HG02973 (cell line): Measurements from ENCODE around the gene MYOM3.
"Not testable (repeated sequence)": the region's sequence is repeated elsewhere in the genome, so short reads cannot be mapped to it uniquely, and the experiment has no call there.

Experiments
- ATAC-seq: cut with Tn5 transposase; IDR thresholded peaks from one replicate; pipeline ENCODE4 v1.9.1; 2021; ENCODE audit warnings: moderate library complexity; ENCODE audit not compliant: unreplicated experiment

MYOM3 gene

GRCh38 chr1:24077278-24077978, 34.5 kb downstream of the MYOM3 start:
- no peak for ATAC-seq

GRCh38 chr1:24075946-24076345, 36.0 kb downstream of the MYOM3 start:
- no peak for ATAC-seq

- ATAC-seq, result no peak
These were observed 36.4 kb downstream of the MYOM3 start for GRCh38 chr1:24075590-24075854.

- ATAC-seq, result no peak
These were observed 36.9 kb downstream of the MYOM3 start for GRCh38 chr1:24074817-24075589.

GRCh38 chr1:24074196-24074595, 37.7 kb downstream of the MYOM3 start:
- no peak for ATAC-seq

- ATAC-seq, result no peak
These were observed 40.0 kb downstream of the MYOM3 start for GRCh38 chr1:24071941-24072340.

- ATAC-seq, result no peak
These were observed 41.0 kb downstream of the MYOM3 start for GRCh38 chr1:24070821-24071393.

- no peak for ATAC-seq
These were observed 42.1 kb downstream of the MYOM3 start for GRCh38 chr1:24069817-24070216.

- ATAC-seq, result no peak
These were observed 44.0 kb downstream of the MYOM3 start for GRCh38 chr1:24067978-24068377.

- ATAC-seq, result no peak
These were observed 46.6 kb downstream of the MYOM3 start for GRCh38 chr1:24065304-24065703.

- no peak for ATAC-seq
These were observed 49.7 kb downstream of the MYOM3 start for GRCh38 chr1:24062221-24062620.

GRCh38 chr1:24060482-24060881, 51.5 kb downstream of the MYOM3 start:
- no peak for ATAC-seq

- no peak for ATAC-seq
These were observed 53.1 kb downstream of the MYOM3 start for GRCh38 chr1:24058671-24059455.

GRCh38 chr1:24057171-24057570, 54.8 kb downstream of the MYOM3 start:
- ATAC-seq, result no peak

- no peak for ATAC-seq
These were observed 56.3 kb downstream of the MYOM3 start for GRCh38 chr1:24055681-24056080.

- ATAC-seq, result no peak
These were observed 59.7 kb downstream of the MYOM3 start for GRCh38 chr1:24052220-24052619.

GRCh38 chr1:24051206-24051945, 60.6 kb downstream of the MYOM3 start:
- no peak for ATAC-seq

GRCh38 chr1:24049733-24050132, 62.2 kb downstream of the MYOM3 start:
- ATAC-seq, result no peak

- ATAC-seq, result not testable (repeated sequence)
These were observed 63.0 kb downstream of the MYOM3 start for GRCh38 chr1:24048894-24049293.

GRCh38 chr1:24048205-24048869, 63.6 kb downstream of the MYOM3 start:
- ATAC-seq, result no peak
